ENCODE results near the gene BRD1. TPM values are rescaled to one million over a fixed set of nuclear protein-coding genes. Genes with fewer than 3 reads are reported as not detected.

The BRD1 gene
- total and polyA plus RNA-seq, 9 donors = 13.6 to 45.6 (median 35.8) TPM

DNA sequence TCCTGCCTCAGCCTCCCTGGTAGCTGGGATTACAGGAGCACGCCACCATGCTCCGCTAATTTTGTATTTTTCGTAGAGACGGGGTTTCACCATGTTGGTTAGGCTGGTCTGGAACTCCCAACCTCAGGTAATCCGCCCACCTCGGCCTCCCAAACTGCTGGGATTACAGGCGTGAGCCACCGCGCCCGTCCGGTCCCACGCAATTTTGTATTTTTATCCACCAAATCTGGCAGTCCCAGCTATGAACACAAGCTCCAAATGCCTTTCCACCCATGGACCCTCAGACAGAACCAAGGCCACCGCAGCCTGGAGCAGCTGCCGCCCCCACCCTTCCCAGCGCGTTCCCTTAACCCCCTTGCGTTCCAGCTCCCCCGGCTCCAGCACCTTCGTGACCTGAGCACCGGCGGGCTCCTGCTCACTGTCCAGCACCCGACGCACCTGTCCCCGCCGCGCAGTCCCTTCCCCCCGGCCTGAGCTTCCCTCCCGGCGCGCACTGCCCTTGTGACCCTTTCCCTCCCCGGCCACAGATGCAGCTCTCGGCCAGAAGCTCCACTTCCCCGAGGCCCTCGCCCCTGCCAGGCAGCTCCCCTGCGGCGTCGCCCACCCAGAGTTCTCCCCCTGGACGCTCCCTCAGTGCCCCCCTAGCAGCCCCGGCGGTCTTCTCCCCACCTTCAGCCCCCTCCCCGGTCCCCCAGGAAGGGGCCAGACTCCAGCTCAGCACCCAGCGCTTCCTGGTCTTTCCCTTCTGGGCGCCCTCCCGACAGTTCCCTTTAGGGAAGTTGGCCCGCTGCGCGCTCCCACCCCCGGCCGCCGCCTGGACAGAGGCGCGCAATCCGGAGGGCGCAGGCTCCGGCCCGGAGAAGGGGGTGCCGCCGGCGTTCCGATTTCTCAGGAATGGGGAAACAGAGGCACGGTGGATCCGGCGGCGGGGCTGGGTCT lies 20.3 kb upstream of the BRD1 start:
- Histone ChIP-seq H3K27ac (no peak overlapping the region), H3K9me3 (no peaks in the 10 kb centered on the region), H3K4me3 (no peak overlapping the region), H3K27me3 (no peaks in the 10 kb centered on the region), H3K36me3 (no peaks in the 10 kb centered on the region), H3K4me1 (ENCODE audit: insufficient read depth) (peaks cover 10% of the 10 kb centered on the region)
- no peak for DNase-seq
- TF ChIP-seq EP300 (IDR thresholded peaks at IDR 0.05) = no peak
- TF ChIP-seq, protein P1, sequence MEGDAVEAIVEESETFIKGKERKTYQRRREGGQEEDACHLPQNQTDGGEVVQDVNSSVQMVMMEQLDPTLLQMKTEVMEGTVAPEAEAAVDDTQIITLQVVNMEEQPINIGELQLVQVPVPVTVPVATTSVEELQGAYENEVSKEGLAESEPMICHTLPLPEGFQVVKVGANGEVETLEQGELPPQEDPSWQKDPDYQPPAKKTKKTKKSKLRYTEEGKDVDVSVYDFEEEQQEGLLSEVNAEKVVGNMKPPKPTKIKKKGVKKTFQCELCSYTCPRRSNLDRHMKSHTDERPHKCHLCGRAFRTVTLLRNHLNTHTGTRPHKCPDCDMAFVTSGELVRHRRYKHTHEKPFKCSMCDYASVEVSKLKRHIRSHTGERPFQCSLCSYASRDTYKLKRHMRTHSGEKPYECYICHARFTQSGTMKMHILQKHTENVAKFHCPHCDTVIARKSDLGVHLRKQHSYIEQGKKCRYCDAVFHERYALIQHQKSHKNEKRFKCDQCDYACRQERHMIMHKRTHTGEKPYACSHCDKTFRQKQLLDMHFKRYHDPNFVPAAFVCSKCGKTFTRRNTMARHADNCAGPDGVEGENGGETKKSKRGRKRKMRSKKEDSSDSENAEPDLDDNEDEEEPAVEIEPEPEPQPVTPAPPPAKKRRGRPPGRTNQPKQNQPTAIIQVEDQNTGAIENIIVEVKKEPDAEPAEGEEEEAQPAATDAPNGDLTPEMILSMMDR (IDR thresholded peaks at IDR 0.05) = no peak
- TF ChIP-seq POLR2A (IDR thresholded peaks at IDR 0.05) = no peak
- intact Hi-C loops (cut with DNase I) = no loop called here
- WGBS, 3 donors = 15 to 21% (median 19%) methylated on average over 57 to 64 of the region's 64 CpGs

DNA sequence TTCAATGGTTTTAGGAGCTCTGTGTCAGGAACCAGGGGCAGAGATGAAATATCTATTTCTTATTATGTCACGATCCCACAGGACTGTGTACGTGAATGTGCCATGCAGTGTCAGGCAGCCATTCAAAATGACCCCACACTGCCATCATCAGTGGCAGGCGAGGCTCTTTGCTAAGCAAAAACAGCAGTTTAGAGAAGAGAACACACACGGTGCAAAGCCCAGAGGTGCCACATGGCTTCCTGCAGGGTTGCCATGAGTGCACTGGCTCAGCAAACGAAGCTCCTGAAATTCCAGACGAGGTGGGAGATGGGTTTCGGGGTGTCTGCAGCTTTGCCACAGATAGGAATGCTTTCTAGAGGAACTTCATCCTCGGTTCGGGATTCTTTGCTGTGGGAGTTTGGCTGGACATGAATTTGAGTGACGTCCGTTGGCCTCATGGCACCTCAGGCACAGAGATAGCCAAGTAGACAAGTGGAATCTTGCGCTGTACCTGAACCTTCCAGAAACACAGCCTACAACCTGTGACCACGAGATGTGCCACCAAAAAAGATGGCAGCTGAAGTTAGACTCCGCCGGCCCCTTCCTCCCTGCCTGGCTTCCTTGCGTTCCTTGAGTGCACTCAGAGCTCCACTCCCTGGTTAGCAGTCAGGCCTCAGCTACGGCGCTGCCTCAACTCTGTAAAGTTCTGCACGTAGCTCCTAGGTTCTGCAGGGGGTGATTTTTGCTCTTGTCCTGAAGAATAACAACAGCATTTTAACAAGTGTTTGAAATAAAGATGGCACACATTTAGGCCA lies 18.2 kb upstream of the BRD1 start:
- intact Hi-C loops (cut with DNase I) = no loop called here
- WGBS, 3 donors = 80 to 85% (median 82%) methylated on average over 19 of the region's 19 CpGs
- DNase-seq = no peak

DNA sequence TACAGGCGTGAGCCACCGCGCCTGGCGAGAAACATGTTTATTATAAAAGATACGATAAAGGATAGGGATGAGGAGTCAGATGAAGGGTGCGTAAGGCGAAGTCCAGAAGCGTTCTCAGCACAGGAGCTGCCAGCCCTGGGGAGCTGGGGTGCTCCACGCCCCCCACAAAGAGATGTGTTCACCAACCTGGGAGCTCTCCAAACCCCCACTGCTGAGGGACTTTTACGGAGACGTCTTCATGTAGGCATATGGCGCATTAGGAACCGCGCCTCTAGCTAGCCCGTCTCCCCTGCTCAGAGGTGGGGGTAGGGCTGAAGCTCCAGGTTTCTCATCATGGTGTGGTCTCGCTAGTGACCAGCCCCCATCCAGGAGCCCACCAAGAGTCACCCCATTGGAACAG lies 17.6 kb upstream of the BRD1 start:
- intact Hi-C loops (cut with DNase I) = no loop called here
- Histone ChIP-seq H3K36me3 (no peaks in the 10 kb centered on the region), H3K27ac (no peak overlapping the region), H3K4me1 (ENCODE audit: insufficient read depth) (peaks cover 8% of the 10 kb centered on the region), H3K27me3 (no peaks in the 10 kb centered on the region), H3K9me3 (no peaks in the 10 kb centered on the region), H3K4me3 (no peak overlapping the region)
- DNase-seq = no peak
- WGBS, 3 donors = 79 to 84% (median 80%) methylated on average over 16 of the region's 16 CpGs
- TF ChIP-seq POLR2A (IDR thresholded peaks at IDR 0.05) (no peak), EP300 (IDR thresholded peaks at IDR 0.05) (no peak)
- TF ChIP-seq, protein P1 (IDR thresholded peaks at IDR 0.05) = no peak

More for the DNA sequence above, 18.2 kb upstream of the BRD1 start:
- TF ChIP-seq POLR2A (IDR thresholded peaks at IDR 0.05) (no peak), EP300 (IDR thresholded peaks at IDR 0.05) (no peak)
- TF ChIP-seq, protein P1 (IDR thresholded peaks at IDR 0.05) = no peak
- no peak overlapping the region for H3K4me3 ChIP-seq
- H3K4me1 ChIP-seq (ENCODE audit: insufficient read depth) = peaks cover 8% of the 10 kb centered on the region
- H3K9me3 ChIP-seq = no peaks in the 10 kb centered on the region
- H3K27ac ChIP-seq = no peak overlapping the region
- no peaks in the 10 kb centered on the region for H3K27me3 ChIP-seq
- H3K36me3 ChIP-seq = no peaks in the 10 kb centered on the region

DNA sequence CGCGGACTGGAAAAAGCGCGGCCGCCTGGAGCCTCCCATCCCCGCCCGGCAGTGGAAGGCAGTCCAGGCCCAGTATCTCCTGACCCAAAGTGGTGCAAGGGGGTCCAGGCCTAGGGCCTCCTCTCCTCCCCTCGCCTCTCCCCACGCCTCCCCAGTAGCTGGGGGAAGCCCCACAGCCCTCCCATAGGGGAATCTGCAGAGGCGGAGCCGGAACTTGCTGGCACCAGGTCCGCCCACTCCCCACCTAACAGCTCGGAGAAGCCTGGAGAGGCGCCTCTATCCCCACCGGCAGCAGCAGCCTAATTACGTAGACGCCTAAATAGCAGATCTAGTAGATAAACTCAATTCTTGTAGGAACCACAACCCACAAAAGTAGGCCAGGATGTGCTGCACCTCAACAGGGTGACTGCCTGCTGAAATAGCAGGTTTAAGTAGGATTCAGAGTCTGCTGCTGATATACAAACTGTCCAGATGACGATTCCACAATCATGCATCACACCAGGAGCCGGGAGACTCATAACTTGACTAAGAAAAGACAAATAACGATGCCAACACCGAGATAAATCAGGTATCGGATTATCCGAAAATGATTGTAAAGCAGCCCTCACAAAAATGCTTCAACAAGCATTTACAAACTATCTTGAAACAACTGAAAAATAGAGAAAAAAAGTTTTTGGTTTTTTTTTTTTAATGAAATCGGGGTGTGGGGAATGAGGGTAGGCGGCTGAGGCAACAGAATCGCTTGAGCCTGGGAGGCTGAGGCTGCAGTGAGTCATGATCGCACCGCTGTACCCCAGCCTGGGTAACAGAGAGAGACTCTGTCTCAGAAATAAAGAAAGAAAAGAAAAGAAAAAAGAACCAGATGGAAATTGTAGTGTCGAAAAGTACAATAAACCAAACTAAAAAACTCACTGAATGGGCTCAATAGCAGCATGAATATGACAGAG lies 11.4 kb upstream of the BRD1 start:
- TF ChIP-seq, protein P1 (IDR thresholded peaks at IDR 0.05) = no peak

More for the DNA sequence above, 11.4 kb upstream of the BRD1 start:
- no peak for DNase-seq
- Histone ChIP-seq H3K4me3 (no peak overlapping the region), H3K9me3 (no peaks in the 10 kb centered on the region), H3K36me3 (no peaks in the 10 kb centered on the region), H3K27ac (no peak overlapping the region), H3K27me3 (no peaks in the 10 kb centered on the region), H3K4me1 (ENCODE audit: insufficient read depth) (no peaks in the 10 kb centered on the region)
- intact Hi-C loops (cut with DNase I) = no loop called here
- 68 to 70% (median 70%) methylated on average over 29 of the region's 29 CpGs for WGBS, 3 donors
